Sciatic nerve (tissue), 2 donors: Measurements from ENCODE around the gene CTNNA3. TPM values are rescaled to one million over a fixed set of nuclear protein-coding genes. Genes with fewer than 3 reads are reported as not detected.

Experiments
- ATAC-seq: fragments of 200-7000 bp; cut with Tn5 transposase; one replicate; pipeline ENCODE4 v1.9.1; 2020; ENCODE audit warnings: mild to moderate bottlenecking, moderate library complexity
- DNase-seq: peaks from one replicate; pipeline ENCODE4 v3.0.0-alpha.2; 2020; ENCODE audit warnings: low spot score
- intact Hi-C: fragments of 100-400 bp; cut with DNase I; formaldehyde crosslinking; loops from one replicate; pipeline ENCODE4 v1.14.2; 2022
- total RNA-seq: library from RNA; stranded (reverse); fragmentation: NEBNext Ultra II Directional; extraction: Animal tissue kit (Norgen Biotek cat#: 25700); gene quantifications from one replicate; pipeline ENCODE4 v1.2.1, GENCODE V29; 2021
- donor health status: DM: no; HTN: no; CAD: no.
- donor health status: DM: no; HTN: no; CAD: no.

CTNNA3 gene
- total RNA-seq, 1 donor from 2014 or later = 89.6 TPM

- DNase-seq = no peak
- intact Hi-C loops = no loop called here
- ATAC-seq = no peak
These were observed 982.6 kb downstream of the CTNNA3 start for GRCh38 chr10:66713387-66713786.

- DNase-seq (no peak), ATAC-seq (no peak)
- intact Hi-C loops = no loop called here
These were observed 997.9 kb downstream of the CTNNA3 start for GRCh38 chr10:66698069-66698468.

GRCh38 chr10:66695046-66695445 lies 1000.9 kb downstream of the CTNNA3 start:
- intact Hi-C loops = no loop called here
- ATAC-seq (no peak), DNase-seq (no peak)

GRCh38 chr10:66684581-66684980 lies 1011.4 kb downstream of the CTNNA3 start:
- DNase-seq (no peak), ATAC-seq (no peak)
- intact Hi-C loops = no loop called here

GRCh38 chr10:66680886-66681285 lies 1015.1 kb downstream of the CTNNA3 start:
- intact Hi-C loops = no loop called here
- DNase-seq (no peak), ATAC-seq (no peak)

GRCh38 chr10:66678521-66678920 lies 1017.5 kb downstream of the CTNNA3 start:
- DNase-seq = no peak
- intact Hi-C loops = no loop called here
- ATAC-seq = no peak

- DNase-seq (no peak), ATAC-seq (no peak)
- intact Hi-C loops = no loop called here
These were observed 1022.9 kb downstream of the CTNNA3 start for GRCh38 chr10:66673071-66673470.

- no peak for ATAC-seq
- no peak for DNase-seq
- intact Hi-C loops = no loop called here
These were observed 1024.4 kb downstream of the CTNNA3 start for GRCh38 chr10:66671562-66671961.

GRCh38 chr10:66671064-66671463 lies 1024.9 kb downstream of the CTNNA3 start:
- intact Hi-C loops = no loop called here
- DNase-seq = no peak
- no peak for ATAC-seq

GRCh38 chr10:66656499-66656898 lies 1039.5 kb downstream of the CTNNA3 start:
- ATAC-seq (no peak), DNase-seq (no peak)
- intact Hi-C loops = no loop called here

- DNase-seq = no peak
- no peak for ATAC-seq
- intact Hi-C loops = no loop called here
These were observed 1041.1 kb downstream of the CTNNA3 start for GRCh38 chr10:66654861-66655260.

GRCh38 chr10:66651308-66652082 lies 1044.5 kb downstream of the CTNNA3 start:
- intact Hi-C loops = loop anchor here (2.0 kb wide), 1 partner anchor 15 kb away; no protein-coding TSS in a partner anchor
- DNase-seq (no peak), ATAC-seq (no peak)

GRCh38 chr10:66649626-66650025 lies 1046.4 kb downstream of the CTNNA3 start:
- DNase-seq = no peak
- peak; percentile 20 for ATAC-seq
- intact Hi-C loops = loop anchor here (2.0 kb wide), 1 partner anchor 13 kb away; no protein-coding TSS in a partner anchor

- DNase-seq = no peak
- intact Hi-C loops = no loop called here
- no peak for ATAC-seq
These were observed 1053.8 kb downstream of the CTNNA3 start for GRCh38 chr10:66642217-66642616.

- DNase-seq = no peak
- ATAC-seq = no peak
- intact Hi-C loops = no loop called here
These were observed 1056.6 kb downstream of the CTNNA3 start for GRCh38 chr10:66639371-66639770.

- intact Hi-C loops = loop anchor here (2.0 kb wide), 1 partner anchor 13 kb away; no protein-coding TSS in a partner anchor
- no peak for DNase-seq
- no peak for ATAC-seq
These were observed 1058.5 kb downstream of the CTNNA3 start for GRCh38 chr10:66637273-66638036.

- intact Hi-C loops = no loop called here
- no peak for ATAC-seq
- no peak for DNase-seq
These were observed 1066.0 kb downstream of the CTNNA3 start for GRCh38 chr10:66629996-66630395.

- DNase-seq = no peak
- intact Hi-C loops = no loop called here
- ATAC-seq = no peak
These were observed 1068.8 kb downstream of the CTNNA3 start for GRCh38 chr10:66627156-66627555.

- no peak for ATAC-seq
- intact Hi-C loops = no loop called here
- no peak for DNase-seq
These were observed 1070.0 kb downstream of the CTNNA3 start for GRCh38 chr10:66625709-66626590.
